ENCODE measurements around the gene MYCBPAP. TPM values are rescaled to one million over a fixed set of nuclear protein-coding genes. Genes with fewer than 3 reads are reported as not detected.

The MYCBPAP gene
- total and polyA plus RNA-seq, 4 donors = 0.73 to 6.4 (median 2.8) TPM

- no peaks in the 10 kb centered on the region for H3K9me3 ChIP-seq (ENCODE audit: control insufficient read depth in 4 of 4, insufficient read depth in 3 of 4, low read length in 3 of 4)
- H3K27ac ChIP-seq (ENCODE audit: low read depth in 1 of 2, low read length in 1 of 2) = no peak overlapping the region
- TF ChIP-seq CTCF (IDR thresholded peaks at IDR 0.05; ENCODE audit: control extremely low read depth, extremely low read depth) = no peak
- H3K36me3 ChIP-seq (ENCODE audit: control insufficient read depth in 4 of 4, insufficient read depth in 4 of 4, low read length in 4 of 4) = no peaks in the 10 kb centered on the region
- peaks cover 0 to 11% (median 3%) of the 10 kb centered on the region in 5 donors for H3K4me1 ChIP-seq (ENCODE audit: control insufficient read depth in 5 of 5, insufficient read depth in 5 of 5, low read length in 5 of 5)
- no peaks in the 10 kb centered on the region for H3K27me3 ChIP-seq (ENCODE audit: control insufficient read depth in 3 of 3, insufficient read depth in 3 of 3, low read length in 2 of 3)
- 40 to 49% methylated on average over 5 of the region's 5 CpGs for WGBS, 2 donors
- no peak overlapping the region for H3K9ac ChIP-seq (ENCODE audit: insufficient read depth in 1 of 2, low read length in 2 of 2)
- no peak overlapping the region for H3K4me3 ChIP-seq
- no peak for DNase-seq
- ATAC-seq (ENCODE audit: insufficient read depth, low FRiP score) = no peak
These were observed 19.0 kb downstream of the MYCBPAP start for GRCh38 chr17:50527155-50527762.

GRCh38 chr17:50527949-50528474 lies 19.8 kb downstream of the MYCBPAP start:
- H3K27me3 ChIP-seq (ENCODE audit: control insufficient read depth in 3 of 3, insufficient read depth in 3 of 3, low read length in 2 of 3) = peaks cover 0 to under 1% (median 0%) of the 10 kb centered on the region in 3 donors
- no peaks in the 10 kb centered on the region for H3K9me3 ChIP-seq (ENCODE audit: control insufficient read depth in 4 of 4, insufficient read depth in 3 of 4, low read length in 3 of 4)
- DNase-seq (no peak), ATAC-seq (ENCODE audit: insufficient read depth, low FRiP score) (no peak)
- no peak for TF ChIP-seq CTCF (IDR thresholded peaks at IDR 0.05; ENCODE audit: control extremely low read depth, extremely low read depth)
- no peak overlapping the region for H3K27ac ChIP-seq (ENCODE audit: low read depth in 1 of 2, low read length in 1 of 2)
- H3K9ac ChIP-seq (ENCODE audit: insufficient read depth in 1 of 2, low read length in 2 of 2) = no peak overlapping the region
- 48 to 78% methylated on average over 4 of the region's 4 CpGs for WGBS, 2 donors
- H3K4me3 ChIP-seq = no peak overlapping the region
- peaks cover 0 to 16% (median 3%) of the 10 kb centered on the region in 5 donors for H3K4me1 ChIP-seq (ENCODE audit: control insufficient read depth in 5 of 5, insufficient read depth in 5 of 5, low read length in 5 of 5)
- H3K36me3 ChIP-seq (ENCODE audit: control insufficient read depth in 4 of 4, insufficient read depth in 4 of 4, low read length in 4 of 4) = no peaks in the 10 kb centered on the region

- Histone ChIP-seq H3K27me3 (ENCODE audit: control insufficient read depth in 3 of 3, insufficient read depth in 3 of 3, low read length in 2 of 3) (peaks cover 0 to 4% (median 4%) of the 10 kb centered on the region in 3 donors), H3K36me3 (ENCODE audit: control insufficient read depth in 4 of 4, insufficient read depth in 4 of 4, low read length in 4 of 4) (no peaks in the 10 kb centered on the region), H3K4me3 (no peak overlapping the region), H3K9ac (ENCODE audit: insufficient read depth in 1 of 2, low read length in 2 of 2) (no peak overlapping the region), H3K9me3 (ENCODE audit: control insufficient read depth in 4 of 4, insufficient read depth in 3 of 4, low read length in 3 of 4) (peaks cover 0 to 1% (median 0%) of the 10 kb centered on the region in 4 donors), H3K4me1 (ENCODE audit: control insufficient read depth in 5 of 5, insufficient read depth in 5 of 5, low read length in 5 of 5) (peaks cover 0 to 32% (median 7%) of the 10 kb centered on the region in 5 donors), H3K27ac (ENCODE audit: low read depth in 1 of 2, low read length in 1 of 2) (no peak overlapping the region)
- WGBS, 2 donors = 88% methylated on average over 7 of the region's 7 CpGs
- DNase-seq = no peak
- ATAC-seq (ENCODE audit: insufficient read depth, low FRiP score) = no peak
- TF ChIP-seq CTCF (IDR thresholded peaks at IDR 0.05; ENCODE audit: control extremely low read depth, extremely low read depth) = no peak
These were observed 21.6 kb downstream of the MYCBPAP start for GRCh38 chr17:50529849-50530248.
